Measurements from ENCODE around the gene TUSC1.
"Not testable (repeated sequence)": the region's sequence is repeated elsewhere in the genome, so short reads cannot be mapped to it uniquely, and the experiment has no call there.

Gene TUSC1

DNA sequence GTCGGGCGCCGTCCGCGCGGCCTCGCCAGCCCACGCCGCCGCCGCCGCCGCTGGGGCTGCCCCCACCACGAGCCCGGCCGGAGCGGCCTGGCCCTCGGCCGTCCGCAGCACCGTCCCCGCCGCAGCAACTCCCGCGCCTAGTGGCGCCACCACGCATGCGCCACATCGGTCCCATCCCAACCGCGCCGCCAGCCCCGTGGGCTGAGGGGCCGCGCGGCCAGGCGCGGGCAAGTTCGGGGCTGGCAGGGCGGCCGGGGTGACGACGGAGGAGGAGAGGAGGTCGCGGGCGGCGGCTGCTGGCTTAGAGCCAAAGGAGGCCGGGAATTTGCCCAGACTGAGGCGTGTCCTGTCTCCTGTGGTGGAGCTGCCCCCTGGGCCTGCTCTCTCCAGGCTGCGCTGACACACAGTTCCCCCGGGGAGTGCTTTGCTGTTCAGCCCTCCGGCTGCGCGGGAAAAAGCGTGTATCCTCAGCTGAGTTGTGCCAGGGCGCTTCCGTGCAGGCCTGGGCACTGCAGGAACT is at the start of gene TUSC1:
TUSC1 (minus strand) TSS at position 298 of the 520 bp plus-strand sequence; CDS start at position 166, 132 bp downstream.
- DNase-seq (ENCODE audit: low read depth, low spot score) = peak; percentile 79

- DNase-seq (ENCODE audit: low read depth, low spot score) = no peak
These were observed 48.7 kb upstream of the TUSC1 start for GRCh38 chr9:25726871-25727410.

GRCh38 chr9:25724424-25724823 is 46.2 kb upstream of the TUSC1 start:
- no peak for DNase-seq (ENCODE audit: low read depth, low spot score)

- DNase-seq (ENCODE audit: low read depth, low spot score) = peak; percentile 89
These were observed 38.1 kb upstream of the TUSC1 start for GRCh38 chr9:25716220-25716872.

- no peak for DNase-seq (ENCODE audit: low read depth, low spot score)
These were observed 31.7 kb upstream of the TUSC1 start for GRCh38 chr9:25709941-25710340.

DNA sequence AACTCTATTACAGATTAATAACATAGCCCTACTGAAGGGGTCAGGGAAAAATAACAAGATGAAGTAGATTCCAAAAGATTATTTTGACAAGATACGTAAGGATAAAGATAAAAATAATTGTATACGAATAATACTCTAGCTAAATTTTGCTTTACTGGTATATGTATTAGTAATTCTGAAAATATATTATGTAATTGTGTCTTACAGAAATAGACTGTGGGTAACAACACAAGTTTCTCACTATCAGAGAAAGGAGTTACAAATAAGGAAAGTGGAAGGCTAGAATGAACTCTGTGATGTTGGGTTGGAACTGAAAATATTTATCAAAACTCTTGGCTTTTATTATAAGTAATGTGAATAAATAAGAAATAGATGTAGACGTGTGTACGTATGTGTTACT is 26.6 kb upstream of the TUSC1 start:
- DNase-seq (ENCODE audit: low read depth, low spot score) = no peak

GRCh38 chr9:25703701-25704357 is 25.6 kb upstream of the TUSC1 start:
- DNase-seq (ENCODE audit: low read depth, low spot score) = no peak

GRCh38 chr9:25702536-25702935 is 24.3 kb upstream of the TUSC1 start:
- no peak for DNase-seq (ENCODE audit: low read depth, low spot score)

- not testable (repeated sequence) for DNase-seq (ENCODE audit: low read depth, low spot score)
These were observed 22.7 kb upstream of the TUSC1 start for GRCh38 chr9:25700899-25701298.

GRCh38 chr9:25700430-25700829 is 22.2 kb upstream of the TUSC1 start:
- DNase-seq (ENCODE audit: low read depth, low spot score) = no peak

DNA sequence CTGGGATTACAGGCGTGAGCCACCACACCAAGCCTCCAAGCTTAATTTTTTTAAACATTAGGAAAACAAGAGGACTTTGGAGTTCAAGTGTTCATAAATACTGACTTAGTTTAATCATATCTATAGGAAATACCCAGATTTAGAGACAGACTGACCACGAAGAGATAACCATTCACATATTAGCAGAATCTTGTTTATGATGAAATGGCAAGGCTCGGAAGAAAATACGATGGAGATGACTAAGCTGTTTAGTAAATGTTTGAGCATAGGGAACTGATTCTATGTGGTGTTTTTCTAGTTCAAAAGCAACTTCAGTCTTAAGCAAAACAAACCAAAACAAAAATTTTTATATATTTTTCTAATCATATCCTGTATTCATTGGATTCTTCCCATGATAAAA is 13.5 kb upstream of the TUSC1 start:
- DNase-seq (ENCODE audit: low read depth, low spot score) = no peak

GRCh38 chr9:25684321-25684720 is 6.1 kb upstream of the TUSC1 start:
- DNase-seq (ENCODE audit: low read depth, low spot score) = no peak

DNA sequence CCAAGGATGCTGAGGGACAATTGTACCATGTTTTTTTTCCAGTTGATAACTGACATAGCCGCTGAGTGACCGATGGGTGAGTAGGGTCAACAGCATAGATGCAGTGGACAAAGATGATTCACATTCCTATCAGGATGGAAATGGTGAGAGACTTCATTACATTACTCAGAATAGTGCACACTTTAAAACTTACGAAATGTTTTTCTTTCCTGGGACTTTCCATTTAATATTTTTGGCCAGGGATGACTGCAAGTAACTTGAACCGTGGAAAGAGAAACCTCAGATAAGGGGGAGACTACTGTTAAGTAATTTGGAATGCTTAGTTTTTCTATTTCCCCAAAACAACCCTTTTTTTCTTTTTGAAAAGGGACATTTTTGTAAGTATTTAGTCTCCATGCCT is 3.0 kb upstream of the TUSC1 start:
- DNase-seq (ENCODE audit: low read depth, low spot score) = no peak

GRCh38 chr9:25678846-25679360 is 659 bp upstream of the TUSC1 start:
- no peak for DNase-seq (ENCODE audit: low read depth, low spot score)

DNA sequence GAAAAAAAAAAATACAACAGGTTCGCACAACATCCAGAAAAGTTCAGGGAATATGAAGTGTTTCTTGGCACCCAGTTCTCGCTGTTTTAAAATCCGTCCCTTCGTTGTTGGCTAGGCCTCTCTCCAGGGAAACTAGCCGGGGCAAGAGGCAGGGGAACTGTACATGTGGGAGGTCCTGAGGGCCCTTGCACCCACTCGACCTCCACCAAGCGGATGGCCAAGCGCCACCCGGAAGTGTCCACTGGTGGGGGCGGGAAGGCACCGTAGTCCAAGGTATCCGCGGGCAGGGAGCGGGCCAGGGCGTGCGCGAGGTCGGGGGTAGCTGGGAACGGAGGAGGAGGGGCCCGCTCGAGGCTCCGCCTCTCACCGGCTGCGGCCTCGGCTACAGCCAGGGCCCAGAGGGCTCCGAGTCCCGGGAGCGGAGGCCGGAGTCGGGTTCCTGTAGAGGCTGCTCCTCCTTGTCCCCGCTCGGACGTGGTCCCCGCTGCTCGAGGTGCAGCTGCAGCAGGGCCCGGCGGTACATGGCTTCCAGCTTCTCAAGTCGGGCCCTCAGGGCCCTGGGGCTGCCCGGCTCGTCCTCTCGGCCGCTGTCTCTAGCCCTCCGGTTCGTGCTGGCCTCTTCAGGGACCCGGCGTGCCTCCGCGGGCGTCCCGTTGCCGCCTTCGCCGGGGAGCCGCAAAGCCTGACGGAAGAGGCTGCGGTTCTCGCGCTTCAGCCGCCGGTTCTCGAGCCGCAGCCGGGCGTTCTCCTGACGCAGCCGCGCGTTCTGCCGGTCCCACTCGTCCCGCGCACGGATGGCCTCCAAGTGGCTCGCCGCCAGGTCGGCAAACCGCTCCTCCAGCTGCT is 720 bp downstream of the TUSC1 start:
- DNase-seq (ENCODE audit: low read depth, low spot score) = peak; percentile 94

- peak; percentile 38 for DNase-seq (ENCODE audit: low read depth, low spot score)
These were observed 2.4 kb downstream of the TUSC1 start for GRCh38 chr9:25675858-25676257.

DNA sequence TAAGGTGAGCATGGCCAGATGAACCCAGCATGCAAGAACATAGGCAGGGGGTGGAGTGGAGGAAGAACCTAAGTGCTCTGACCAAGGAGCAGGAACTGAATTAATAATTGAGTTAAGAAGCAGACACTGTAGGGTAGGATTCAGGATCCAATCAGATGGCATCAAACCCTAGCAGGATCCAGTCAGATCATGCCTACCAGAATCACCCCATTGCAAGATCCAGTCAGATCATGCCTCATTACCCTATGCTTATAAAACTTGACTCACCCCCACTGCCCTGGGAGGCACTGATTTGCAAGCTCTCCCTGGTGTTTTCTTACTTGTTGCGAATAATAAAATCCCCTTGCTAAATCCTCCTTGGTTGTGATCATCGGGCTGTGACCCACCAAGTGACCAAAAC is 19.7 kb downstream of the TUSC1 start:
- DNase-seq (ENCODE audit: low read depth, low spot score) = no peak

GRCh38 chr9:25654417-25654816 is 23.8 kb downstream of the TUSC1 start:
- DNase-seq (ENCODE audit: low read depth, low spot score) = no peak

GRCh38 chr9:25648116-25648515 is 30.1 kb downstream of the TUSC1 start:
- DNase-seq (ENCODE audit: low read depth, low spot score) = no peak

DNA sequence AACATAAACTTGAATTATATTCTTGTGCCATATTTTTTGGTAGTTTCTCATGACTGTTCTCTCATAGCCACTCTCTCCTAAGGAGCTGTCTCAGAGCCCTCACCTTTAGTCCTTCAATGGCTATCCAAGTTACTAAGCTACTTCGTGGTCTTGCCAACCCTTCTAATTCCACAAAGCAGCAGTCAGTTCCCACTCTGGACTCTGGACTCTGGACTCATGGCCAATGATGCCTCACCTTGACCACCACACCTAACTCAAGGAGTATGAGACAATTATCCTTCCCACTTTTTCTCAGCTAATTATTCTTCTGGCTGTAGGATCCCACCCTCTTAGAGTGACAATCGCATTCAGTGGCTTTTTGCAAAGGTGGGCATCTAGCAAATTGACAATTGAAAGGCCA is 42.2 kb downstream of the TUSC1 start:
- DNase-seq (ENCODE audit: low read depth, low spot score) = no peak

DNA sequence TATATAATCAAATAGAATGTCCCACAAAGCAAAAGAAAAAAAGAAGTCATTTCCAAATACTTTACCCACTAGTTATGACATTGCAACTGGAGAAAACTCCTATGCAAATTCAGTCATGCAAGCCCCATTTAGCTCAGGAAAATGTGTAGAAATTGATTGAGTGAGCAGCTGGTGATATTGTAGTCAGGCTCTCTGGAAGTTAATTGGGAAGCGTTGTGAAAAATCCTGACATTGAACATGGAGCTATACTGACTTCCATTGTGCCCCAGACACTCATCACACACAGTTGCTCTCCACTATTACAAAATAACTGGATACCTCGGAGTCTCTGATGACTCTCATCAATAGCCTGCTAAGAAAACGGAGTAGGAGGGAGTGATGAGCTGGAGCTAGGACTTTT is 49.0 kb downstream of the TUSC1 start:
- no peak for DNase-seq (ENCODE audit: low read depth, low spot score)

Data from ELF-1 (cell line).